Measurements from ENCODE around the gene CLEC3B.

- no peak for TF ChIP-seq POLR2A (IDR thresholded peaks at IDR 0.05)
- TF ChIP-seq CTCF (IDR thresholded peaks at IDR 0.05) = no peak
Measured at GRCh38 chr3:45033791-45034190, 7.7 kb downstream of the CLEC3B start.
